Gastroesophageal sphincter (tissue), 4 donors: ENCODE data around the gene MRPL58. TPM values are rescaled to one million over a fixed set of nuclear protein-coding genes. Genes with fewer than 3 reads are reported as not detected.
"Not testable (repeated sequence)": the region's sequence is repeated elsewhere in the genome, so short reads cannot be mapped to it uniquely, and the experiment has no call there.

Experiments used
- ATAC-seq: fragments of 150-250 bp; one replicate; pipeline ENCODE4 v1.9.1; 2016; ENCODE audit warnings: mild to moderate bottlenecking, moderate library complexity
- H3K27ac ChIP-seq, 4 donors: fragments of 200-600 bp; sonication (generic) in 3 of 4; 1 replicate in 3 of 4; 2 replicates in 1 of 4; pipeline ENCODE4 v1.5.1; 2016 to 2019
- H3K27me3 ChIP-seq: fragments of 200-600 bp; sonication (generic); one replicate; pipeline ENCODE4 v1.5.1; 2019
- H3K36me3 ChIP-seq, 2 donors: fragments of 200-600 bp; sonication (generic); one replicate each; pipeline ENCODE4 v1.5.1; 2019; ENCODE audit warnings: control low read depth in 1 of 2
- H3K4me1 ChIP-seq, 3 donors: fragments of 200-600 bp; sonication (generic); 1 replicate in 2 of 3; 2 replicates in 1 of 3; pipeline ENCODE4 v1.5.1; 2016 to 2019; ENCODE audit warnings: control low read depth in 2 of 3
- H3K4me3 ChIP-seq, 2 donors: fragments of 200-600 bp; sonication (generic); one replicate each; pipeline ENCODE4 v1.5.1; 2019; ENCODE audit warnings: mild to moderate bottlenecking in 1 of 2, moderate library complexity in 1 of 2
- H3K9me3 ChIP-seq, 3 donors: fragments of 200-600 bp; sonication (generic); one replicate each; pipeline ENCODE4 v1.5.1; 2017 to 2019; ENCODE audit warnings: control low read depth in 2 of 3
- EP300 ChIP-seq: sonication (generic); formaldehyde crosslinking; IDR thresholded peaks from one replicate; pipeline ENCODE4 v1.6.1; 2017; ENCODE audit warnings: antibody characterized with exemption, mild to moderate bottlenecking
- POLR2A ChIP-seq, 2 donors: fragments of 450-650 bp; IDR thresholded peaks; one replicate each; pipeline ENCODE4 v1.6.1; 2017; ENCODE audit warnings: antibody characterized with exemption in 2 of 2, mild to moderate bottlenecking in 2 of 2, moderate library complexity in 1 of 2
- POLR2AphosphoS5 ChIP-seq: sonication (generic); formaldehyde crosslinking; IDR thresholded peaks from one replicate; pipeline ENCODE4 v1.6.1; 2017; ENCODE audit warnings: antibody characterized with exemption
- WGBS, 2 donors: methylation state at CpG; one replicate each; pipeline ENCODE4 v1.1.5; 2018; ENCODE audit warnings: low coverage in 1 of 2; 5-methylcytosine and 5-hydroxymethylcytosine counted together
- total RNA-seq, 4 donors: library from RNA; depleted of rRNA; stranded (reverse); fragments of >200 nt; gene quantifications; one replicate each; pipeline ENCODE4 v1.1.0, GENCODE V29; 2016
- TF ChIP-seq, protein P1 (sequence below), 4 experiments: fragments of 200-600 bp in 2 of 4; fragments of 450-650 bp in 2 of 4; sonication (generic) in 1 of 4; IDR thresholded peaks; one replicate each; pipeline ENCODE4 v1.5.1; 2017 to 2019; ENCODE audit warnings: antibody characterized with exemption in 4 of 4, mild to moderate bottlenecking in 2 of 4, moderate library complexity in 2 of 4

The MRPL58 gene
- total RNA-seq, 4 donors from 2014 or later, result 36.6 to 112 (median 50.5) TPM

DNA sequence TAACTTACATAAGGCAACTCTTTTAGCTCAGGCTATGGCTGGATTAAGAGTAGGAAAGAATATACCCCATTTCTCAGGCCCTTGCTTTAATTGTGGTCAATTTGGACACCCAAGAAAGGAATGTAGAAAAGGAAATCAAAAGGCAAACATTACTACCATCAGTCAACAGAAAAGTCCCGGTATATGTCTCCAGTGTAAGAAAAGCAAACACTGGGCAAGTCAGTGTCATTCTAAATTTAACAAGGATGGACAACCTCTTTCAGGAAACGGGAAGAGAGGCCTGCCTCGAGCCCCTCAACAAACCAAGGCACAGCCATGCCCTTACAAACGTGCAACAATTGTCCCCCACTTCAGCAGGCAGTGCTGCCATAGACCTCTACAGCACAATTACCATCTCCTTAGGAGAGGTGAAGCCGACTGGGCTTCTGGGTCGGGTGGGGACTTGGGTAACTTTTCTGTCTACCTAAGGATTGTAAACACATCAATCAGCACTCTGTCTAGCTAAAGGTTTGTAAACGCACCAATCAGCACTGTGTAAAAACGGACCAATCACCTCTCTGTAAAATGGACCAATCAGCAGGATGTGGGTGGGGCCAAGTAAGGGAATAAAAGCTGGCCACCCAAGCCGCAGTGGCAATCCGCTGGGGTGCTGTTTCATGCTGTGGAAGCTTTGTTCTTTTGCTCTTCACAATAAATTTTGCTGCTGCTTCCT, 12.4 kb downstream of the MRPL58 start:
- Histone ChIP-seq H3K27me3 (no peaks in the 10 kb centered on the region), H3K4me3 (no peak overlapping the region)
- WGBS, 2 donors, result 80 to 93% methylated on average over 5 to 8 of the region's 10 CpGs

DNA sequence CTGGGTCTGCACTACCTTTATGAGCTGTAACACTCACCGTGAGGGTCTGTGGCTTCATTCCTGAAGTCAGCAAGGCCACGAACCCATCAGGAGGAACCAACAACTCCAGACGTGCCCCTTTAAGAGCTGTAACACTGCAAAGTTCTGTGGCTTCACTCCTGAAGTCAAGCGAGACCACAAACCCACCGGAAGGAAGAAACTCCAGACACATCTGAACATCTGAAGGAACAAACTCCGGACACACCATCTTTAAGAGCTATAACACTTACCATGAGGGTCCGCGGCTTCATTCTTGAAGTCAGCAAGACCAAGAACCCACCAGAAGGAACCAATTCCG, 12.9 kb downstream of the MRPL58 start:
- H3K36me3 ChIP-seq, result peaks cover 3 to 26% of the 10 kb centered on the region in 2 donors
- not testable (repeated sequence) for ATAC-seq, H3K9me3 ChIP-seq, H3K27me3 ChIP-seq, H3K4me1 ChIP-seq, H3K4me3 ChIP-seq, H3K27ac ChIP-seq
- no CpG with 5 or more reads among the region's 9 CpGs for WGBS, 2 donors

More for the DNA sequence above, 12.4 kb downstream of the MRPL58 start:
- Histone ChIP-seq H3K9me3 (no peaks in the 10 kb centered on the region), H3K36me3 (peaks cover 3 to 31% of the 10 kb centered on the region in 2 donors), H3K27ac (no peak overlapping the region), H3K4me1 (no peaks in the 10 kb centered on the region)
- no peak for TF ChIP-seq EP300
- TF ChIP-seq POLR2AphosphoS5, result no peak
- no peak for TF ChIP-seq POLR2A (IDR thresholded peaks at IDR 0.05)
- TF ChIP-seq, protein P1, sequence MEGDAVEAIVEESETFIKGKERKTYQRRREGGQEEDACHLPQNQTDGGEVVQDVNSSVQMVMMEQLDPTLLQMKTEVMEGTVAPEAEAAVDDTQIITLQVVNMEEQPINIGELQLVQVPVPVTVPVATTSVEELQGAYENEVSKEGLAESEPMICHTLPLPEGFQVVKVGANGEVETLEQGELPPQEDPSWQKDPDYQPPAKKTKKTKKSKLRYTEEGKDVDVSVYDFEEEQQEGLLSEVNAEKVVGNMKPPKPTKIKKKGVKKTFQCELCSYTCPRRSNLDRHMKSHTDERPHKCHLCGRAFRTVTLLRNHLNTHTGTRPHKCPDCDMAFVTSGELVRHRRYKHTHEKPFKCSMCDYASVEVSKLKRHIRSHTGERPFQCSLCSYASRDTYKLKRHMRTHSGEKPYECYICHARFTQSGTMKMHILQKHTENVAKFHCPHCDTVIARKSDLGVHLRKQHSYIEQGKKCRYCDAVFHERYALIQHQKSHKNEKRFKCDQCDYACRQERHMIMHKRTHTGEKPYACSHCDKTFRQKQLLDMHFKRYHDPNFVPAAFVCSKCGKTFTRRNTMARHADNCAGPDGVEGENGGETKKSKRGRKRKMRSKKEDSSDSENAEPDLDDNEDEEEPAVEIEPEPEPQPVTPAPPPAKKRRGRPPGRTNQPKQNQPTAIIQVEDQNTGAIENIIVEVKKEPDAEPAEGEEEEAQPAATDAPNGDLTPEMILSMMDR (IDR thresholded peaks at IDR 0.05), result no peak
- no peak for ATAC-seq

DNA sequence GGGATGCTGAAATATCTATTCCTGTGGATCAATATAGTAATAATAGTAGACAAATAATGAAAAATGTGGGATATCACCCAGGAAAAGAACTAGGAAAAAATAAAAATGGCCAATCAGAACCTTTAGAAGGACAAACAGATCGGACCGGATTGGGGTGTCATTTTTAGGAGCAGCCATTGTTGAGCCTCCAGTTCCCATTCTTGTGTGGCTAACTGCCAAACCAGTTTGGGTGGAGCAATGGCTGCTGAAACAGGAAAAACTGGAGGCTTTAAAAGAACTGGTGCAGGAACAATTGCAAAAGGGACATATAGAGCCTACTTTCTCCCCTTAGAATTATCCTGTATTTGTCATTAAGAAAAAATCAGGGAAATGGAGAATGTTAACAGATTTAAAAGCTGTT, 14.2 kb downstream of the MRPL58 start:
- H3K4me1 ChIP-seq, H3K4me3 ChIP-seq, H3K9me3 ChIP-seq, H3K27me3 ChIP-seq, H3K27ac ChIP-seq, ATAC-seq: not testable (repeated sequence)
- WGBS, 2 donors, result 65 to 69% methylated on average over 2 of the region's 2 CpGs
- H3K36me3 ChIP-seq, result peaks cover 0 to 13% of the 10 kb centered on the region in 2 donors

DNA sequence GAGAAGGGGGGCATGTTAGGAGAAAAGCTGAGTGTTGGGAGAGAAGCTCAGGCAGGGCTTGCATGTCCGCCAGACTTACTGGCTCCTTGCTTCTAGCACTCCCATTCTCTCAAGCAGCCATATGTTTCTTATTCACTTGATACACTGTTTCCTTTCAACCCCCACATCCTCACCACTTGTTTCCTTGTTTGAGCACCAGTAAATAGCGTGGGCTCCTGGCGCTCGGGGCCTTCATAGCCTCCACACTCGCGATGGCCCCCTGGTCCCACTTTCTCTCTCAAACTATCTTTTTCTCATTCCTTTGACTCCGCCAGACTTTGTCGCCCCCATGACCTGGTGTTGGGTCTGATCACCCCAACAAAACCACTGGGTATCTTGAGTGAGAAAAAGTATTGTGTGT, 17.7 kb downstream of the MRPL58 start:
- H3K36me3 ChIP-seq, result no peaks in the 10 kb centered on the region
- no peak for ATAC-seq
- no peak for TF ChIP-seq EP300
- no peak for TF ChIP-seq POLR2AphosphoS5
- TF ChIP-seq, protein P1 (IDR thresholded peaks at IDR 0.05), result no peak
- TF ChIP-seq POLR2A (IDR thresholded peaks at IDR 0.05), result no peak
- H3K4me3 ChIP-seq, result no peak overlapping the region
- H3K9me3 ChIP-seq, result no peaks in the 10 kb centered on the region
- WGBS, 2 donors, result 68 to 86% methylated on average over 4 to 8 of the region's 8 CpGs
- no peaks in the 10 kb centered on the region for H3K27me3 ChIP-seq
- H3K27ac ChIP-seq, result no peak overlapping the region
- H3K4me1 ChIP-seq, result peaks cover 0 to 33% (median 4%) of the 10 kb centered on the region in 3 donors

DNA sequence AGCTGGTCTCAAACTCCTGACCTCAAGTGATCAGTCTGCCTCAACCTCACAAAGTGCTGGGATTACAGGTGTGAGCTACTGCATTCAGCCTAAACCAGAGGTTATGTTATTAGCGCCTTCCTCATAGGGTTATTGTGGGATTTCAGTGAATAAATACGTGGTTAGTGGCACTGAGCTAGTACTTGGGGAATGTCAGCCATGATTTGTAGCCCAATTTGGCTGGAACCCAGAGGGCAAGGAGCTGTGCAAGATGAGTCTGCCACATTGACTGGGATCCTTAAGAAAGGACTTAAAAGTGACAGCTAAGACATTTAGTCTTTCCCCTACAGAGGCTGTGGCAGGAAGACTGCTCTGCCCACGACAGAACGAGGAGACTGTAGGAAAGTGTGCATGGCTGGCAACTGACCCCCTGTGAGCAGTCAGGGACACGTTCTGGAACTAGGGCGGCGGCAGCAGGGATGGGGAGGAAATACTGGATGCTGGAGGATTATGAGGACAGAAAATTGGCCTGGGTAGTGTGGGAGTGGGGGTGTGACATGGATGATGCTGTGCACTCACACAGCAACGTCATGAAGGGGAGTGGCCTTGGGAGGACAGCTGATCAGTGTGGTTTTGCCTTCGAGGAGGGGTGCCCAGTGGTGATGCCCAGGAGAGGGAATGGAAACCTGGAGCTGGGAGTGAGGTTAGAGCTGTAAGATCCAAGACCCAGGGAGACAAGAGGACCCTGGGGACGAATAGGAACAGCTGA, 19.7 kb downstream of the MRPL58 start:
- Histone ChIP-seq H3K27ac (peak overlapping the region; percentile 9 to 96 (median 84)), H3K4me3 (peak overlapping the region; percentile 13 to 84), H3K4me1 (peaks cover 0 to 52% (median 17%) of the 10 kb centered on the region in 3 donors), H3K27me3 (no peaks in the 10 kb centered on the region), H3K9me3 (no peaks in the 10 kb centered on the region), H3K36me3 (no peaks in the 10 kb centered on the region)
- WGBS, 2 donors, result 8 to 11% methylated on average over 4 to 10 of the region's 10 CpGs
- TF ChIP-seq EP300 (no peak), POLR2AphosphoS5 (peak; percentile 39)
- peak; percentile 60 for ATAC-seq

DNA sequence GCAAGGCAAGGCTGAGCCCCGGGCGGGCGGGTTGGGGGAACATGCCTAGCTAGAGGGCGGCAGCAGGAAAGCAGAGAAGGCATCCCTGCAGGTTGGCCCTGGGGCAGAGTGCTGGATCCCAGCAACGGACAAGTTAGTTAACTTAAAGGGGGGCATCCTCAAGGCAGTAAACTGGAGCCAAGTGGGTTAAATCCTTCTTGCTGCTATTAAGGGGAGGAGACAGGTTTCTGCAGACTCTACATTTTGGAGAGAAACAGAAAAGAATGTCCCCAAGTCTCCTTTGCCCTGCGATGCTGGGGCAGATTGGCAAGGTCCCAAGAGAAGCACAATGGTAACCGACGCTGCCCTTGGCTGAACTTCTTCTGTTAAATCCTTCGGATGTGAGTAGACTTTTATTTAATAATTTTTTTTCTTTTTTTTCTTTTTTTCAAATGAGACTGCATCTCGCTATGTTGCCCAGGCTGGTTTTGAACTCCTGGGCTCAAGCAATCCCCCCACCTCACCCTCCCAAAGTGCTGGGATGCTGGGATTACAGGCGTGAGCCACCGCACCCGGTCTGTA, 20.3 kb downstream of the MRPL58 start:
- Histone ChIP-seq H3K27ac (peak overlapping the region; percentile 9 to 96 (median 94)), H3K9me3 (no peaks in the 10 kb centered on the region), H3K36me3 (peaks cover 0 to 4% of the 10 kb centered on the region in 2 donors), H3K27me3 (no peaks in the 10 kb centered on the region), H3K4me3 (peak overlapping the region; percentile 13 to 84), H3K4me1 (peaks cover 0 to 52% (median 17%) of the 10 kb centered on the region in 3 donors)
- 3 to 4% methylated on average over 10 to 11 of the region's 13 CpGs for WGBS, 2 donors
- no peak for ATAC-seq
- TF ChIP-seq, protein P1 (IDR thresholded peaks at IDR 0.05), result peak in 1 of 4 experiments; percentile 13
- TF ChIP-seq EP300, result no peak
- TF ChIP-seq POLR2A (IDR thresholded peaks at IDR 0.05), result no peak
- TF ChIP-seq POLR2AphosphoS5, result no peak
